ENCODE measurements around the gene LRRC57. TPM values are rescaled to one million over a fixed set of nuclear protein-coding genes. Genes with fewer than 3 reads are reported as not detected.
A peak's percentile ranks its signal among the peaks of the same experiment; 100 is the strongest.

Gene LRRC57
- total RNA-seq (10 to 100 TPM; 10.6 to 25.9 (median 20.0) TPM), polyA plus RNA-seq (10 to 100 TPM in 1 of 2 donors, 1 to 10 TPM in 1; 5.2 to 13.7 TPM)
- long read RNA-seq, donor 1, full-length matches to known transcripts, result 20 of 24 reads
- long read RNA-seq, donor 1, partial matches to known transcripts, result 1 of 24 reads
- long read RNA-seq, donor 1, other reads (novel, unspliced or antisense), result 3 of 24 reads
- long read RNA-seq, donor 2, full-length matches to known transcripts, result 40 of 43 reads
- long read RNA-seq, donor 2, partial matches to known transcripts, result 1 of 43 reads
- long read RNA-seq, donor 2, other reads (novel, unspliced or antisense), result 2 of 43 reads
- long read RNA-seq, donor 3, full-length matches to known transcripts, result 19 of 19 reads
- long read RNA-seq, donor 3, partial matches to known transcripts, result 0 of 19 reads
- long read RNA-seq, donor 3, other reads (novel, unspliced or antisense), result 0 of 19 reads

- H3K4me1 ChIP-seq, result peaks cover 0 to 54% (median 22%) of the 10 kb centered on the region in 12 donors
- 0% methylated on average over 20 to 71 of the region's 71 CpGs for WGBS, 4 donors
Observed at GRCh38 chr15:42548249-42549031, at the start of gene LRRC57, which contains the start of gene HAUS2. Gene LRRC57, minus strand, starts transcription at chr15:42548793. Its CDS starts 359 bp downstream, at chr15:42548434. Gene HAUS2, plus strand, starts transcription at chr15:42548838. Its CDS starts 35 bp downstream, at chr15:42548873.

GRCh38 chr15:42595626-42596240, 47.1 kb upstream of the LRRC57 start:
- Histone ChIP-seq H3K9me3 (no peaks in the 10 kb centered on the region), H3K27me3 (no peaks in the 10 kb centered on the region), H3K4me3 (peak overlapping the region in 1 of 12 donors; percentile 10), H3K36me3 (peaks cover 0 to 14% (median 0%) of the 10 kb centered on the region in 9 donors), H3K27ac (peak overlapping the region in 11 of 12 donors; percentile 5 to 76 (median 43)), H3K4me1 (peaks cover 0 to 60% (median 29%) of the 10 kb centered on the region in 12 donors)
- intact Hi-C loops (cut with DNase I), result no loop called here
- WGBS, 4 donors, result 58 to 72% (median 68%) methylated on average over 4 of the region's 4 CpGs
- no peak for TF ChIP-seq CTCF (IDR thresholded peaks at IDR 0.05)
- no peak for TF ChIP-seq POLR2A (IDR thresholded peaks at IDR 0.05)
- DNase-seq (peak in 4 of 5 donors; percentile 32 to 70 (median 44)), ATAC-seq (peak in 3 of 4 donors; percentile 60 to 66 (median 66))

More at GRCh38 chr15:42548249-42549031, at the start of gene LRRC57, which contains the start of gene HAUS2:
- TF ChIP-seq POLR2A (IDR thresholded peaks at IDR 0.05) (peak in 1 of 2 donors; percentile 77), CTCF (IDR thresholded peaks at IDR 0.05) (no peak)
- Histone ChIP-seq H3K4me3 (peak within 1 kb of the TSS; percentile 74 to 98 (median 90)), H3K36me3 (peaks cover 0 to 36% (median 15%) of the 10 kb centered on the region in 9 donors), H3K27me3 (no peaks in the 10 kb centered on the region), H3K9me3 (no peaks in the 10 kb centered on the region), H3K27ac (peak within 1 kb of the TSS; percentile 18 to 96 (median 90))
- DNase-seq, result peak; percentile 89 to 95 (median 91)
- intact Hi-C loops (cut with DNase I), result loop anchor here in 8 of 10 donors (1.0 to 10.0 kb wide), 5 partner anchors 51 to 106 kb away; partner anchors contain the start of gene SNAP23 (in 2 of the 8)
- peak; percentile 93 to 97 (median 96) for ATAC-seq

- intact Hi-C loops (cut with DNase I), result no loop called here
- H3K4me3 ChIP-seq, result no peak overlapping the region
- no peaks in the 10 kb centered on the region for H3K9me3 ChIP-seq
- no peak for DNase-seq
- no peak for ATAC-seq
- TF ChIP-seq CTCF (IDR thresholded peaks at IDR 0.05), result no peak
- H3K4me1 ChIP-seq, result peaks cover 0 to 59% (median 29%) of the 10 kb centered on the region in 12 donors
- H3K27me3 ChIP-seq, result no peaks in the 10 kb centered on the region
- peaks cover 0 to 16% (median 0%) of the 10 kb centered on the region in 9 donors for H3K36me3 ChIP-seq
- 60 to 69% (median 69%) methylated on average over 5 of the region's 5 CpGs for WGBS, 4 donors
- H3K27ac ChIP-seq, result peak overlapping the region in 11 of 12 donors; percentile 35 to 83 (median 65)
Observed at GRCh38 chr15:42594095-42594494, 45.5 kb upstream of the LRRC57 start.
